GM19397 (cell line): ENCODE results near the gene PSAP.

ENCODE experiments used
- ATAC-seq: cut with Tn5 transposase; IDR thresholded peaks from one replicate; pipeline ENCODE4 v1.9.1; 2021; ENCODE audit warnings: mild to moderate bottlenecking, moderate library complexity; ENCODE audit not compliant: unreplicated experiment

The PSAP gene

GRCh38 chr10:71810048-71810750, 40.9 kb downstream of the PSAP start:
- no peak for ATAC-seq

- ATAC-seq = no peak
These were observed 41.4 kb downstream of the PSAP start for GRCh38 chr10:71809628-71810027.

- ATAC-seq = no peak
These were observed 43.2 kb downstream of the PSAP start for GRCh38 chr10:71807557-71808510.

- ATAC-seq = no peak
These were observed 44.1 kb downstream of the PSAP start for GRCh38 chr10:71806704-71807556.

GRCh38 chr10:71805776-71806703, 45.0 kb downstream of the PSAP start:
- no peak for ATAC-seq

- no peak for ATAC-seq
These were observed 47.0 kb downstream of the PSAP start for GRCh38 chr10:71804077-71804476.

- ATAC-seq = no peak
These were observed 48.1 kb downstream of the PSAP start for GRCh38 chr10:71802715-71803488.

GRCh38 chr10:71802235-71802634, 48.8 kb downstream of the PSAP start:
- ATAC-seq = no peak

- ATAC-seq = peak; percentile 88
These were observed 49.7 kb downstream of the PSAP start for GRCh38 chr10:71801361-71801760.

- no peak for ATAC-seq
These were observed 51.2 kb downstream of the PSAP start for GRCh38 chr10:71799608-71800453.

- no peak for ATAC-seq
These were observed 51.9 kb downstream of the PSAP start for GRCh38 chr10:71799112-71799511.

GRCh38 chr10:71798308-71798624, 52.8 kb downstream of the PSAP start:
- ATAC-seq = no peak

GRCh38 chr10:71797533-71798307, 53.3 kb downstream of the PSAP start:
- no peak for ATAC-seq

GRCh38 chr10:71796749-71797405, 54.2 kb downstream of the PSAP start:
- no peak for ATAC-seq

- ATAC-seq = no peak
These were observed 55.8 kb downstream of the PSAP start for GRCh38 chr10:71795248-71795647.

GRCh38 chr10:71790749-71791440, 60.2 kb downstream of the PSAP start:
- ATAC-seq = no peak

GRCh38 chr10:71789871-71790270, 61.2 kb downstream of the PSAP start:
- no peak for ATAC-seq
